K562 (cell line): ENCODE measurements around the gene ZBTB32. TPM values are rescaled to one million over a fixed set of nuclear protein-coding genes. Genes with fewer than 3 reads are reported as not detected.

Experiments used
- ARID2 ChIP-seq: fragments of 450-650 bp; IDR thresholded peaks from 2 replicates; pipeline ENCODE4 v1.6.1; 2017; ENCODE audit warnings: antibody characterized with exemption, mild to moderate bottlenecking
- BDP1 ChIP-seq: IDR thresholded peaks from 3 replicates; pipeline ENCODE4 v1.6.1; 2011; ENCODE audit not compliant: insufficient read length, insufficient read depth
- DPF2 ChIP-seq: fragments of 450-650 bp; IDR thresholded peaks from 2 replicates; pipeline ENCODE4 v1.6.1; 2016
- FOXJ2 ChIP-seq: fragments of 200-800 bp; sonication (Bioruptor generic); IDR thresholded peaks from 2 replicates; pipeline ENCODE4 v1.6.1; 2016; ENCODE audit warnings: missing genetic modification characterization, missing compliant biosample characterization
- FOXK2 ChIP-seq, 2 experiments: fragments of 450-650 bp; IDR thresholded peaks in 1 of 2; conservative IDR thresholded peaks in 1 of 2; 2 replicates each; pipeline ENCODE4 v1.6.1; 2016; ENCODE audit warnings: low read depth in 2 of 2, mild to moderate bottlenecking in 1 of 2
- FOXO4 ChIP-seq: fragments of 450-650 bp; formaldehyde crosslinking; IDR thresholded peaks from 2 replicates; pipeline ENCODE4 v1.4.0; 2020; ENCODE audit warnings: mild to moderate bottlenecking, moderate library complexity
- ID3 ChIP-seq, 2 experiments: fragments of 250-450 bp in 1 of 2; fragments of 450-650 bp in 1 of 2; sonication (Bioruptor Pico) in 1 of 2; IDR thresholded peaks; 2 replicates each; pipeline versions ENCODE4 v1.6.1 to v1.8.0; 2016 to 2021; ENCODE audit warnings: mild to moderate bottlenecking in 2 of 2, moderate library complexity in 2 of 2, missing compliant biosample characterization in 1 of 2, missing genetic modification characterization in 1 of 2
- LARP7 ChIP-seq: fragments of 450-650 bp; IDR thresholded peaks from 2 replicates; pipeline ENCODE4 v1.6.1; 2016
- PRDM10 ChIP-seq: fragments of 450-650 bp; IDR thresholded peaks from 2 replicates; pipeline ENCODE4 v1.6.1; 2018; ENCODE audit not compliant: partially characterized antibody
- ZBTB34 ChIP-seq: fragments of 250-450 bp; sonication (Bioruptor Pico); IDR thresholded peaks from 2 replicates; pipeline ENCODE4 v1.8.0; 2021; ENCODE audit warnings: mild to moderate bottlenecking, moderate library complexity
- ZNF224 ChIP-seq: sonication (generic); formaldehyde crosslinking; IDR thresholded peaks from 2 replicates; pipeline ENCODE4 v1.8.0; 2022; ENCODE audit warnings: mild to moderate bottlenecking, missing genetic modification reagents
- ZNF507 ChIP-seq: conservative IDR thresholded peaks from 2 replicates; pipeline ENCODE4 v1.6.1; 2017; ENCODE audit warnings: missing genetic modification characterization, missing compliant biosample characterization
- polyA plus RNA-seq, 8 experiments: library from polyadenylated mRNA; depleted of rRNA in 4 of 8; stranded (reverse) in 5 of 8; unstranded in 3 of 8; fragments of >200 nt; fragmentation: Nextera tagmentation in 2 of 8; fragmentation: Illumina TruSeq in 1 of 8; extraction: Ambion mirVana in 2 of 8; extraction: Trizol in 1 of 8; gene quantifications; 2 replicates each; pipeline versions ENCODE4 v1.2.1 to v1.2.3, GENCODE V29; 2011 to 2014; ENCODE audit warnings: inconsistent platforms in 1 of 8, missing spikeins in 1 of 8
- total RNA-seq, 7 experiments: library from RNA; depleted of rRNA in 6 of 7; stranded (reverse); fragments of >200 nt in 6 of 7; fragmentation: Illumina TruSeq in 2 of 7; extraction: Trizol in 2 of 7; gene quantifications; 2 replicates each; pipeline versions ENCODE4 v1.2.1 to v1.2.3, GENCODE V29; 2011 to 2021; ENCODE audit warnings: low replicate concordance in 1 of 7
- TF ChIP-seq, protein P1 (sequence below): sonication (generic); formaldehyde crosslinking; IDR thresholded peaks from 2 replicates; pipeline ENCODE4 v1.8.0; 2023; ENCODE audit warnings: missing genetic modification reagents, mild to moderate bottlenecking, borderline replicate concordance

ZBTB32 gene
- total and polyA plus RNA-seq, 9 of the 15 experiments (the other 6 are each of a cell fraction or from before 2014, with no cell fraction given), result 0.20 TPM; not detected in 8

GRCh38 chr19:35740423-35741202 is 36.3 kb downstream of the ZBTB32 start (continued):
- TF ChIP-seq PRDM10 (no peak), ZNF507 (no peak), DPF2 (0 out of 2 replicates have a peak, but pooled peaks have one; percentile 55), ID3 (CRISPR knock-in tag; IDR thresholded peaks at IDR 0.05) (no peak), ID3 (tag; IDR thresholded peaks at IDR 0.05) (0 out of 2 replicates have a peak, but pooled peaks have one; percentile 20), FOXO4 (no peak), ARID2 (no peak), FOXJ2 (tag) (no peak), FOXK2 (conservative IDR thresholded peaks at IDR 0.05 in 1 of 2, IDR thresholded peaks at IDR 0.05 in 1 of 2; ENCODE audit: low read depth in 2 of 2) (peak; percentile 73 to 83), ZNF224 (CRISPR knock-in tag) (no peak), BDP1 (no peak), LARP7 (0 out of 2 replicates have a peak, but pooled peaks have one; percentile 35), ZBTB34 (CRISPR knock-in tag) (no peak)
- TF ChIP-seq, protein P1, sequence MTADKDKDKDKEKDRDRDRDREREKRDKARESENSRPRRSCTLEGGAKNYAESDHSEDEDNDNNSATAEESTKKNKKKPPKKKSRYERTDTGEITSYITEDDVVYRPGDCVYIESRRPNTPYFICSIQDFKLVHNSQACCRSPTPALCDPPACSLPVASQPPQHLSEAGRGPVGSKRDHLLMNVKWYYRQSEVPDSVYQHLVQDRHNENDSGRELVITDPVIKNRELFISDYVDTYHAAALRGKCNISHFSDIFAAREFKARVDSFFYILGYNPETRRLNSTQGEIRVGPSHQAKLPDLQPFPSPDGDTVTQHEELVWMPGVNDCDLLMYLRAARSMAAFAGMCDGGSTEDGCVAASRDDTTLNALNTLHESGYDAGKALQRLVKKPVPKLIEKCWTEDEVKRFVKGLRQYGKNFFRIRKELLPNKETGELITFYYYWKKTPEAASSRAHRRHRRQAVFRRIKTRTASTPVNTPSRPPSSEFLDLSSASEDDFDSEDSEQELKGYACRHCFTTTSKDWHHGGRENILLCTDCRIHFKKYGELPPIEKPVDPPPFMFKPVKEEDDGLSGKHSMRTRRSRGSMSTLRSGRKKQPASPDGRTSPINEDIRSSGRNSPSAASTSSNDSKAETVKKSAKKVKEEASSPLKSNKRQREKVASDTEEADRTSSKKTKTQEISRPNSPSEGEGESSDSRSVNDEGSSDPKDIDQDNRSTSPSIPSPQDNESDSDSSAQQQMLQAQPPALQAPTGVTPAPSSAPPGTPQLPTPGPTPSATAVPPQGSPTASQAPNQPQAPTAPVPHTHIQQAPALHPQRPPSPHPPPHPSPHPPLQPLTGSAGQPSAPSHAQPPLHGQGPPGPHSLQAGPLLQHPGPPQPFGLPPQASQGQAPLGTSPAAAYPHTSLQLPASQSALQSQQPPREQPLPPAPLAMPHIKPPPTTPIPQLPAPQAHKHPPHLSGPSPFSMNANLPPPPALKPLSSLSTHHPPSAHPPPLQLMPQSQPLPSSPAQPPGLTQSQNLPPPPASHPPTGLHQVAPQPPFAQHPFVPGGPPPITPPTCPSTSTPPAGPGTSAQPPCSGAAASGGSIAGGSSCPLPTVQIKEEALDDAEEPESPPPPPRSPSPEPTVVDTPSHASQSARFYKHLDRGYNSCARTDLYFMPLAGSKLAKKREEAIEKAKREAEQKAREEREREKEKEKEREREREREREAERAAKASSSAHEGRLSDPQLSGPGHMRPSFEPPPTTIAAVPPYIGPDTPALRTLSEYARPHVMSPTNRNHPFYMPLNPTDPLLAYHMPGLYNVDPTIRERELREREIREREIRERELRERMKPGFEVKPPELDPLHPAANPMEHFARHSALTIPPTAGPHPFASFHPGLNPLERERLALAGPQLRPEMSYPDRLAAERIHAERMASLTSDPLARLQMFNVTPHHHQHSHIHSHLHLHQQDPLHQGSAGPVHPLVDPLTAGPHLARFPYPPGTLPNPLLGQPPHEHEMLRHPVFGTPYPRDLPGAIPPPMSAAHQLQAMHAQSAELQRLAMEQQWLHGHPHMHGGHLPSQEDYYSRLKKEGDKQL (CRISPR knock-in tag), result no peak
